H9 (cell line): ENCODE data around the gene OMD. TPM values are rescaled to one million over a fixed set of nuclear protein-coding genes. Genes with fewer than 3 reads are reported as not detected.

Experiments
- DNase-seq: peaks from one replicate; pipeline ENCODE4 v3.0.0-alpha.2; 2017
- H2AFZ ChIP-seq: one replicate; pipeline ENCODE4 v1.6.1; 2013; ENCODE audit warnings: mild to moderate bottlenecking, low read length, control low read depth, moderate library complexity
- H2AK5ac ChIP-seq: 2 replicates; pipeline ENCODE4 v1.6.1; 2013; ENCODE audit warnings: low read length, control low read depth, mixed read lengths; ENCODE audit not compliant: insufficient read length
- H2BK120ac ChIP-seq: one replicate; pipeline ENCODE4 v1.6.1; 2013; ENCODE audit warnings: low read depth, mild to moderate bottlenecking, low read length, control low read depth, inconsistent platforms; ENCODE audit not compliant: poor library complexity, severe bottlenecking
- H2BK12ac ChIP-seq: 2 replicates; pipeline ENCODE4 v1.6.1; 2013; ENCODE audit warnings: low read length, control low read depth, mixed read lengths, low read depth; ENCODE audit not compliant: insufficient read length
- H2BK15ac ChIP-seq: 2 replicates; pipeline ENCODE4 v1.6.1; 2013; ENCODE audit warnings: low read depth, low read length, control low read depth
- H2BK20ac ChIP-seq: one replicate; pipeline ENCODE4 v1.6.1; 2013; ENCODE audit warnings: low read depth, mild to moderate bottlenecking, low read length, control low read depth, inconsistent platforms; ENCODE audit not compliant: poor library complexity, severe bottlenecking
- H2BK5ac ChIP-seq: 2 replicates; pipeline ENCODE4 v1.6.1; 2013; ENCODE audit warnings: low read length, control low read depth, mixed read lengths; ENCODE audit not compliant: insufficient read length
- H3K14ac ChIP-seq: 2 replicates; pipeline ENCODE4 v1.6.1; 2013; ENCODE audit warnings: low read length, control low read depth; ENCODE audit not compliant: insufficient read depth
- H3K18ac ChIP-seq: 2 replicates; pipeline ENCODE4 v1.6.1; 2013; ENCODE audit warnings: low read depth, mild to moderate bottlenecking, mixed read lengths, low read length, control low read depth; ENCODE audit not compliant: insufficient read length
- H3K23ac ChIP-seq: 2 replicates; pipeline ENCODE4 v1.6.1; 2013; ENCODE audit warnings: low read length, control low read depth, mixed read lengths, low read depth; ENCODE audit not compliant: insufficient read length
- H3K23me2 ChIP-seq: 2 replicates; pipeline ENCODE4 v1.6.1; 2013; ENCODE audit warnings: low read depth, mild to moderate bottlenecking, mixed read lengths, low read length, control low read depth; ENCODE audit not compliant: insufficient read length, poor library complexity, severe bottlenecking
- H3K27ac ChIP-seq: 2 replicates; pipeline ENCODE4 v1.5.1; 2013; ENCODE audit warnings: low read length, control low read depth, mixed read lengths, low read depth; ENCODE audit not compliant: insufficient read length
- H3K27me3 ChIP-seq: 2 replicates; pipeline ENCODE4 v1.6.1; 2013; ENCODE audit warnings: low read length, control low read depth, inconsistent platforms; ENCODE audit not compliant: insufficient read depth
- H3K4ac ChIP-seq: 2 replicates; pipeline ENCODE4 v1.6.1; 2013; ENCODE audit warnings: low read depth, mild to moderate bottlenecking, control low read depth, inconsistent platforms, low read length, moderate library complexity
- H3K4me1 ChIP-seq: 2 replicates; pipeline ENCODE4 v1.6.1; 2013; ENCODE audit warnings: low read length, control low read depth, inconsistent platforms; ENCODE audit not compliant: insufficient read depth
- H3K4me2 ChIP-seq: 2 replicates; pipeline ENCODE4 v1.6.1; 2013; ENCODE audit warnings: low read length, control low read depth, mixed read lengths; ENCODE audit not compliant: insufficient read length, insufficient read depth
- H3K56ac ChIP-seq: 2 replicates; pipeline ENCODE4 v1.6.1; 2013; ENCODE audit warnings: low read depth, mild to moderate bottlenecking, mixed read lengths, low read length, control low read depth; ENCODE audit not compliant: insufficient read length
- H3K79me1 ChIP-seq: 2 replicates; pipeline ENCODE4 v1.6.1; 2013; ENCODE audit warnings: low read depth, mild to moderate bottlenecking, moderate library complexity, low read length, control low read depth, inconsistent platforms; ENCODE audit not compliant: insufficient read depth, poor library complexity, severe bottlenecking
- H3K79me2 ChIP-seq: 2 replicates; pipeline ENCODE4 v1.6.1; 2013; ENCODE audit warnings: low read length, control low read depth, inconsistent platforms; ENCODE audit not compliant: insufficient read depth
- H3K9ac ChIP-seq: 2 replicates; pipeline ENCODE4 v1.6.1; 2013; ENCODE audit warnings: low read length, control low read depth, mixed read lengths; ENCODE audit not compliant: insufficient read length; ENCODE audit errors: extremely low read depth
- H3K9me3 ChIP-seq: one replicate; pipeline ENCODE4 v1.6.1; 2013; ENCODE audit warnings: low read depth, low read length, inconsistent platforms; ENCODE audit not compliant: control insufficient read depth
- H3T11ph ChIP-seq: one replicate; pipeline ENCODE4 v1.6.1; 2013; ENCODE audit warnings: mild to moderate bottlenecking, low read length, control low read depth, inconsistent platforms
- H4K20me1 ChIP-seq: one replicate; pipeline ENCODE4 v1.6.1; 2013; ENCODE audit not compliant: control insufficient read depth, insufficient read length, insufficient read depth
- H4K5ac ChIP-seq: 2 replicates; pipeline ENCODE4 v1.6.1; 2013; ENCODE audit warnings: low read depth, mild to moderate bottlenecking, mixed read lengths, low read length, control low read depth; ENCODE audit not compliant: insufficient read length
- H4K8ac ChIP-seq: replicated peaks from 2 replicates; pipeline ENCODE4 v1.6.1; 2013; ENCODE audit warnings: low read length, control low read depth, mixed read lengths, low read depth; ENCODE audit not compliant: insufficient read length
- H4K91ac ChIP-seq: 2 replicates; pipeline ENCODE4 v1.6.1; 2013; ENCODE audit warnings: low read depth, mild to moderate bottlenecking, moderate library complexity, mixed read lengths, low read length, control low read depth; ENCODE audit not compliant: insufficient read length
- H3K27ac Mint-ChIP-seq, 3 experiments: 2 replicates in 2 of 3; 3 replicates in 1 of 3; pipeline ENCODE4 v1.8.0; 2020 to 2021; ENCODE audit warnings: mixed read lengths in 3 of 3, mild to moderate bottlenecking in 1 of 3, moderate library complexity in 1 of 3
- H3K27me3 Mint-ChIP-seq: 2 replicates; pipeline ENCODE4 v1.8.0; 2021; ENCODE audit warnings: low read depth, mild to moderate bottlenecking, moderate library complexity, mixed read lengths
- H3K36me3 Mint-ChIP-seq, 3 experiments: 2 replicates in 2 of 3; 3 replicates in 1 of 3; pipeline ENCODE4 v1.8.0; 2020 to 2021; ENCODE audit warnings: low read depth in 3 of 3, mixed read lengths in 3 of 3; ENCODE audit not compliant: insufficient read depth in 1 of 3
- H3K4me1 Mint-ChIP-seq, 2 experiments: 2 replicates each; pipeline ENCODE4 v1.8.0; 2020; ENCODE audit warnings: mixed read lengths in 2 of 2
- H3K4me3 Mint-ChIP-seq, 2 experiments: 2 replicates in 1 of 2; 3 replicates in 1 of 2; pipeline ENCODE4 v1.8.0; 2020 to 2021; ENCODE audit warnings: mild to moderate bottlenecking in 2 of 2, mixed read lengths in 2 of 2, moderate library complexity in 1 of 2
- H3K9me3 Mint-ChIP-seq, 2 experiments: 2 replicates in 1 of 2; 3 replicates in 1 of 2; pipeline ENCODE4 v1.8.0; 2020; ENCODE audit warnings: mild to moderate bottlenecking in 2 of 2, mixed read lengths in 2 of 2, moderate library complexity in 1 of 2
- WGBS: extraction: QIAGEN DNeasy Blood & Tissue Kit; methylation state at CpG from one replicate; pipeline ENCODE4 v1.1.7; 2013; ENCODE audit warnings: missing lambda C conversion rate, low lambda C conversion rate, mixed read lengths; ENCODE audit not compliant: insufficient read length; ENCODE audit errors: extremely low coverage; 5-methylcytosine and 5-hydroxymethylcytosine counted together
- total RNA-seq: library from RNA; stranded (reverse); gene quantifications from 2 replicates; pipeline ENCODE4 v1.2.1, GENCODE V29; 2021
- TF ChIP-seq, protein P1 (sequence below): fragments of 200-600 bp; sonication (generic); conservative IDR thresholded peaks from 3 replicates; pipeline ENCODE4 v1.8.0; 2021; ENCODE audit warnings: antibody characterized with exemption, mild to moderate bottlenecking

OMD gene
- total RNA-seq, 1 experiment from 2014 or later: not detected

DNA sequence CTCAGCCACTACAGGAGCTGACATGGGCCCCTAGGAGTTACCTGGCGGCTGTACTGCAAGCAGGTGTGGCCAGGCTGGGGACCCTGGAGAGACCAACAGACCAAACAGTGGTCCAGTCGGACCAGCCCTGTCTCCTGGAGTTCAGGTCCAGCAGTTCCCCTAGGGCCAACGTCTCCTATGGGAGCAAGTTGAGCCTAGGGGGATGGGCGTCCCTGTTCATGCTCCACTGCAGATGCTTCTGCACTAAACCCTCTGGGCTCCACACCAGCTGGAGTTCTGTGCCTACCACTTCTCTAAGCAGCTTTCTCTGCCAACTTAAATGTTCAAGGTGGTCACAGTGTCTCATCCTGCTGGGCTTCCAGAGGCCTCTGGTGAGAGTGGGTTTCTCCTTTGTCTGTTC is 20.6 kb upstream of the OMD start:
- WGBS: no CpG with 5 or more reads among the region's 4 CpGs
- Histone ChIP-seq H4K91ac (no peak overlapping the region), H3K79me2 (no peaks in the 10 kb centered on the region), H4K20me1 (no peaks in the 10 kb centered on the region), H3K27ac (no peak overlapping the region), H2BK15ac (no peak overlapping the region), H3K18ac (no peak overlapping the region), H3K23me2 (no peaks in the 10 kb centered on the region), H2AK5ac (no peak overlapping the region), H3K23ac (no peak overlapping the region), H3T11ph (no peak overlapping the region), H3K9ac (no peak overlapping the region), H2BK20ac (no peak overlapping the region), H3K56ac (no peak overlapping the region), H2AFZ (no peak overlapping the region), H3K27me3 (no peaks in the 10 kb centered on the region), H3K9me3 (no peaks in the 10 kb centered on the region), H2BK12ac (no peak overlapping the region), H3K4me1 (no peaks in the 10 kb centered on the region), H2BK5ac (no peak overlapping the region), H4K8ac (no peak overlapping the region), H3K79me1 (no peaks in the 10 kb centered on the region), H4K5ac (no peak overlapping the region), H3K14ac (no peak overlapping the region), H3K4ac (no peak overlapping the region), H2BK120ac (no peak overlapping the region), H3K4me2 (no peak overlapping the region)
- Mint-ChIP-seq H3K36me3 (peaks cover 0 to 3% (median 0%) of the 10 kb centered on the region in 3 experiments; a peak in 1 of 7 replicates), H3K27ac (no peak overlapping the region), H3K4me1 (peaks cover 8% of the 10 kb centered on the region in 2 experiments), H3K4me3 (no peak overlapping the region), H3K9me3 (no peaks in the 10 kb centered on the region; a peak in 1 of 5 replicates), H3K27me3 (no peaks in the 10 kb centered on the region)
- no peak for DNase-seq
- TF ChIP-seq, protein P1, sequence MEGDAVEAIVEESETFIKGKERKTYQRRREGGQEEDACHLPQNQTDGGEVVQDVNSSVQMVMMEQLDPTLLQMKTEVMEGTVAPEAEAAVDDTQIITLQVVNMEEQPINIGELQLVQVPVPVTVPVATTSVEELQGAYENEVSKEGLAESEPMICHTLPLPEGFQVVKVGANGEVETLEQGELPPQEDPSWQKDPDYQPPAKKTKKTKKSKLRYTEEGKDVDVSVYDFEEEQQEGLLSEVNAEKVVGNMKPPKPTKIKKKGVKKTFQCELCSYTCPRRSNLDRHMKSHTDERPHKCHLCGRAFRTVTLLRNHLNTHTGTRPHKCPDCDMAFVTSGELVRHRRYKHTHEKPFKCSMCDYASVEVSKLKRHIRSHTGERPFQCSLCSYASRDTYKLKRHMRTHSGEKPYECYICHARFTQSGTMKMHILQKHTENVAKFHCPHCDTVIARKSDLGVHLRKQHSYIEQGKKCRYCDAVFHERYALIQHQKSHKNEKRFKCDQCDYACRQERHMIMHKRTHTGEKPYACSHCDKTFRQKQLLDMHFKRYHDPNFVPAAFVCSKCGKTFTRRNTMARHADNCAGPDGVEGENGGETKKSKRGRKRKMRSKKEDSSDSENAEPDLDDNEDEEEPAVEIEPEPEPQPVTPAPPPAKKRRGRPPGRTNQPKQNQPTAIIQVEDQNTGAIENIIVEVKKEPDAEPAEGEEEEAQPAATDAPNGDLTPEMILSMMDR: no peak
